HG03520 (cell line): ENCODE results near the gene HIP1R.

ENCODE experiments used
- ATAC-seq: cut with Tn5 transposase; IDR thresholded peaks from one replicate; pipeline ENCODE4 v1.9.1; 2021; ENCODE audit warnings: mild to moderate bottlenecking, moderate library complexity; ENCODE audit not compliant: unreplicated experiment

Gene HIP1R

GRCh38 chr12:122860040-122860853 lies 25.0 kb downstream of the HIP1R start:
- no peak for ATAC-seq

GRCh38 chr12:122860854-122861586 lies 25.8 kb downstream of the HIP1R start:
- ATAC-seq = no peak

- no peak for ATAC-seq
Observed at GRCh38 chr12:122861587-122861970, 26.3 kb downstream of the HIP1R start.

GRCh38 chr12:122862110-122862634 lies 26.9 kb downstream of the HIP1R start:
- ATAC-seq = no peak

- ATAC-seq = no peak
Observed at GRCh38 chr12:122862872-122863701, 27.8 kb downstream of the HIP1R start.

- no peak for ATAC-seq
Observed at GRCh38 chr12:122864894-122865253, 29.6 kb downstream of the HIP1R start.

GRCh38 chr12:122865268-122866231 lies 30.3 kb downstream of the HIP1R start:
- ATAC-seq = no peak

- ATAC-seq = no peak
Observed at GRCh38 chr12:122866379-122866778, 31.1 kb downstream of the HIP1R start.

GRCh38 chr12:122866950-122867607 lies 31.8 kb downstream of the HIP1R start:
- no peak for ATAC-seq

GRCh38 chr12:122867691-122868461 lies 32.6 kb downstream of the HIP1R start:
- no peak for ATAC-seq

GRCh38 chr12:122868471-122869177 lies 33.4 kb downstream of the HIP1R start:
- ATAC-seq = no peak

GRCh38 chr12:122869207-122869973 lies 34.1 kb downstream of the HIP1R start:
- ATAC-seq = no peak

- ATAC-seq = no peak
Observed at GRCh38 chr12:122870163-122870842, 35.0 kb downstream of the HIP1R start.

GRCh38 chr12:122870867-122871664 lies 35.8 kb downstream of the HIP1R start:
- no peak for ATAC-seq

- ATAC-seq = no peak
Observed at GRCh38 chr12:122871851-122872780, 36.9 kb downstream of the HIP1R start.
